Effector CD4-positive, alpha-beta T cell (primary cell): ENCODE results near the gene TMEM120B.
"Not testable (repeated sequence)": the region's sequence is repeated elsewhere in the genome, so short reads cannot be mapped to it uniquely, and the experiment has no call there.

ENCODE experiments used
- DNase-seq: peaks from one replicate; pipeline ENCODE4 v3.0.0-alpha.2; 2020

Gene TMEM120B

GRCh38 chr12:121709478-121709961 is 3.0 kb upstream of the TMEM120B start:
- no peak for DNase-seq

DNA sequence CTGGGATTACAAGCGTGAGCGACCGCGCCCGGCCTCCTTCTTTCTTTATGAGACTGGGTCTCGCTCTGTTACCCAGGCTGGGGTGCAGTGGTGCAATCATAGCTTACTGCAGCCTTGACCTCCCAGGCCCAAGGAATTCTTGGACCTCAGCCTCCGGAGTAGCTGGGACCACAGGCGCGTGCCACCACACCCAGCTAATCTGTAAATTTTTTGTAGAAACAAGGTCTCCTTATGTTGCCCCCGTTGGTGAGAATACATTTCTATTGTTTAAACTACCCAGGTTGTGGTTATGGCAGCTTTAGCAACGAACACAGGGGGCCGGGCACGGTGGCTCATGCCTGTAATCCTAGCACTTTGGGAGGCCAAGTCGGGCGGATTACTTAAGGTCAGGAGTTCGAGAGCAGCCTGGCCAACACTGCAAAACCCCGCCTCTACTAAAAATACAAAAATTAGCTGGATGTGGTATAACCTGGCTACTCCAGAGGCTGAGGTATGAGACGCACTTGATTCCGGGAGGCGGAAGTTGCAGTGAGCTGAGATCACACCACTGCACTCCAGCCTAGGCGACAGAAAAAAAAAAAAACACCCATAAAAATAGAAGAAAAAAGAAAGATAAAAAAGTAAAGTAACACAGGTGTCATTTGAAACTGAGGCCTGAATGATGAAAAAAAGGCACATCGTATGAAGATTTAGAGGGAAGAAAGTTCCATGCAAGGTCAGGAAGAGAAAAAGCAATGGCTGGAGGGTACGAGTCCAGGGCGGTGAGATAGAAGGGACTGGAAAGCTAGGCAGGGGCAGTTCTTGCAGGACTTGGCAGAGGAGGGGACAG is 977 bp upstream of the TMEM120B start:
- DNase-seq = no peak

DNA sequence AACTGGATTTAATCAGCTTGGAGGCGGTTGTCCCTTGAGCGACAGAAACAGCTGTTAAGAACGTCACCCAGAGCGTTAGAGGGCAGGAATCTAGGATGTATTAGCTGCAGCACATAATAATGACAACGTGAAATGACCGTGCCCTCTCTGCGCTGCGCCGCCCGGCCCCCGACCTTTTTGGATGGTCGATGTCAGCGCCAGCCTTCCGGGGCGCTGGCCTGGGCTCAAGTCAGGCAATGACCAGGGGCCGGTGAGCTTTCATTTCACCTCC is 427 bp upstream of the TMEM120B start:
- DNase-seq = no peak

DNA sequence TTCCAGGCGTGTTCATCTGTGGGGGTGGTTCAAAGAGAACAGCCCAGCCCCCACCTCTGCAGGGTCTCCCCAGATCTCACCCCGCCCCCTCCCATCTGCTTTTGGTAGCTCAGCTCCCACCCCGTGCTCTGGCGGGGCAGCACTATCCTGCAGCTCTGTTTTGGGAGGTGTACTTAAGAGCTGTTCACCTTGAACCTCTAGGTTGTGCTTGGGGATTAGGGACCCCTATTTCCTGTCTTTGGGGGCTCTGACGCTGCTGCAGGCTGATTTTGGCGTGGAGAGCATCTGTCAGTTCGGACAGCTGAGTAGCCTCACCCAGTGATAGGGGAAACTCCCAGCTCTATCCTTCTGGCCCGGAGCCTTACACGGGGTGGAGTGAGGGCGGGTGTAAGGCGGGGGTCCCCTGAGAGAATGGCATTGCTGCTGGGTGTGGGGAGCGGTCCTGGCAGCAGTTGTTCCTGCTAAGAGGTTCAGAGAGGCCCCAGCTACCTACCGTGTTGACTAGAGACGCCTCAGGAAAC is 765 bp downstream of the TMEM120B start:
- DNase-seq = no peak

DNA sequence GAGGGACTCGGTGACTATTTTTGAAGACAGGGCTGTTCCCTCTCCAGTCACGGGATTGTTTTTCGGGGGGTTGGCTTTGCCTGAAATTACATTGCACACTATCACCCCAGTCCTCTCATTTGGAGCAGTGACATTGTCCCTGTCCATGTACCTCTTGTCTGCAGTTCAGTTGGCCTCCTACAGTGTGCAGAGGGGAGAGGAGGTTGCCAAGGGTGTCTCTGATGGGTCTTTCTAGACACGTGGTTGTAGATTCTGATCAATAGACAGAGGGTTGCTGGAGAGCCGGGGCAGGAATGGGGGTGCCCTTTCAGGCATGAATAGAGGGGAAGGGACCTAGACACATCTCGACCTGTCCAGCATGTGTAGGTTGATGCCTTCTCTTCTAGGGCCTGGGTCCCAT is 1.2 kb downstream of the TMEM120B start:
- DNase-seq = no peak

GRCh38 chr12:121715055-121715454 is 2.5 kb downstream of the TMEM120B start:
- DNase-seq = not testable (repeated sequence)

- DNase-seq = no peak
Observed at GRCh38 chr12:121715862-121716435, 3.4 kb downstream of the TMEM120B start.

- no peak for DNase-seq
Observed at GRCh38 chr12:121717041-121717699, 4.6 kb downstream of the TMEM120B start.

DNA sequence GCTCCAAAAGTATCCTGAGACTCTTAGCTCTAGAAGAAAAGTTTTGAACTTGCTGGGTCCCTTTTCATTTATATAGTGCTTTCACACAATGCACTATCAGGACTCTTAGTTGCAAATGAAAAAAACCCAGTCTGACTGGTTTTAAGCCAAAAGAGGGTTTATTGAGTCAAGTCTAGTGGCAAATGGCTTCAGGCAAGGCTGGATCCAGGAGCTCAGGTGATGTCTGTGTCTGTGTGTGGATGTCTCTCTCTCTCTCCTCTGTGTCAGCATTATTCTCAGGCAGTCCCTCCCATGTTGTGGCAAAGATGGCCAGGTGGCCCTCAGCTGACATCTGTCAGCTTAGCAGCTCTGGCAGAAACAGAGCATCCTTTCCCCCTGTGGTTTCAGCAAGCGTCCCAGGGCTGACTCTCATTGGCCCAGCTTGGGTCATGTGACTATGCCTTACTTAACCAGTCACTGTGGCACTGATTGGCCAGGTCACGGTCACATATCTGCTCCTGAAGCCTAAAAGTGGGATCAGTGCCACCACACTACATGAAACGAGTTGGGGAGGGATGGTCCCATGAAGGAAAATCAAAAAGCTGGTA is 6.2 kb downstream of the TMEM120B start:
- DNase-seq = no peak

DNA sequence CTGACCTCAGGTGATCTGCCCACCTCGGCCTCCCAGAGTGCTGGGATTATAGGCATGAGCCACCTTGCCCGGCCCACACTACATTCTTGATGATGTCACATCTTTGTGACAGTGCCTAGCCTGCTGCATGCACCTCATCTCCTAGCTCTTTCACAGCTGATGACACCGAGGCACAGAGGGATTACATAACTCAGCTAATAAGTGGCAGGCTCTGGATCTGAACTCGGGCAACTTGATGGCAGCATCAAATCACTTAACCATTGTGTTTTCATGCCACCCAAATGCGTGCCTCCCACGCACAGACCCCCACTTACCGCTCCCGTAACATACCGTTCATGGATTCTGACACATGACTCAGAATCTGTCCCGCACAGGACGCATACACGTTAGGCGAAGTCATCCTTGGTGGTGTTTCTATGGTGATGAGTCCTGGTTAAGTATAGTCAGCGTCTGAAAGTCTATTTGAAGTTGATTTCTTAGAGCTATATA is 7.4 kb downstream of the TMEM120B start:
- no peak for DNase-seq

GRCh38 chr12:121720762-121721161 is 8.2 kb downstream of the TMEM120B start:
- no peak for DNase-seq

- DNase-seq = no peak
Observed at GRCh38 chr12:121722511-121722910, 10.0 kb downstream of the TMEM120B start.

GRCh38 chr12:121723200-121723599 is 10.6 kb downstream of the TMEM120B start:
- DNase-seq = no peak

- DNase-seq = no peak
Observed at GRCh38 chr12:121724925-121725324, 12.4 kb downstream of the TMEM120B start.

- DNase-seq = no peak
Observed at GRCh38 chr12:121725423-121725822, 12.9 kb downstream of the TMEM120B start.

DNA sequence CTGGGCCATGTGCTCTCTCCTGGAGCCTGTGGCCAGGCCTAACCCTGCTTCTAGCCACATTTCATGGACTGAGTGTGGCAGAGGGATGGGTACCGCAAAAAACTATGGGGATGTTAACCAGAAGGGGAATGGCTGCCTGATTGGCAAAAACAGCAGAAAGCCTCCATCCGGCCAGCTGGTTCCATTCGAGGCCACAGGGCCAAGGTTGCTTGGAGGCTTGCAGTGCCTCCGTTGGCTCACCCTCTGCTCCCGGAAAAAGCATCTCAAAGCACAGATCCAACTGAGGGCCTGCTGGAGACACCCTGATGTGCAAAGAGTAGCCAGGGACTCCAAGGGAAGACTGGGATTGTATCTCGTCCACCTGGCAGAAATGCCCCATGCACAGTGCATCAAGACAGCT is 16.5 kb downstream of the TMEM120B start:
- no peak for DNase-seq

- DNase-seq = no peak
Observed at GRCh38 chr12:121731473-121731872, 18.9 kb downstream of the TMEM120B start.

DNA sequence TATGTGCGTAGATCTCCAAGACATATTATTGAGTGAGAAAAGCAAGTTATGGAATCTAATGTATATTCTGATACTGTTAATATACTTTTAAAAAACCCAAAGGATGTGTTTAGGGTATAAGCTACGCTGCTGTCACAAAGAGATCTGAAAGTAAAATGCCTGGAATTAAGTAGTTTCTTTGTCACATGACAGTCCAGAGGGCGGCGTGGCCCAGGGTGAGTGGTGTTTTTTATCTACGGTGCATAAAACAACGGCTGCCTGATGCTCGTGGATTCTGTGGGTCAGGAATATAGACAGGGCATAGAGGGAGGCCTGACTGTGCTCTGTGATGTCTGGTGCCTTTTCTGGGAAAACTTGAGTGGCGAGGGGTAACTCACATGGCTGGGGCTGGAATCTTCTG is 21.3 kb downstream of the TMEM120B start:
- no peak for DNase-seq

DNA sequence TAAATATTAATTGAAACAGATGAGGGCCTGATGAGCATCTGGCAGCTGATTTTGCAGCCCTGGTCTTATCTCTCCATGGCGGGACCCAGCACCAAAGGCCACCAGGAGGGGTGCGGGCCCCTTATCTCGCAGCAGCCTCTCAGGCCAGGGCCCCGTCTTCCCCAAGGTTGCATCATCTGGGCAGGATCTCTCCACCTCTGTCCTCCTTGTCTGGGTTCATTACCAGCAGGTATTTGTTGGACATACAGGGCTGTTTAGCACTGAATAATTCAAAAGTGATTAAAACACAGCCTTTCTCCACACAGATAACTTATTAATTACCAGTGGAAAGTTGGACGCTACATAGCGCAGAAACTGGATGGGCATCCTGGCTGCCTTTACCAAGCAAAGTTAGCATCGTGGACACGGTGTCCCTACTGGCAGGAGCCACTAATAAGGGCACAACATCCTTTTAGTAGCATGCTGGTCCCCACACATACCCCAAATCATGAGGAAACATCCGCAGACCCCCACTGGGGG is 25.8 kb downstream of the TMEM120B start:
- no peak for DNase-seq

DNA sequence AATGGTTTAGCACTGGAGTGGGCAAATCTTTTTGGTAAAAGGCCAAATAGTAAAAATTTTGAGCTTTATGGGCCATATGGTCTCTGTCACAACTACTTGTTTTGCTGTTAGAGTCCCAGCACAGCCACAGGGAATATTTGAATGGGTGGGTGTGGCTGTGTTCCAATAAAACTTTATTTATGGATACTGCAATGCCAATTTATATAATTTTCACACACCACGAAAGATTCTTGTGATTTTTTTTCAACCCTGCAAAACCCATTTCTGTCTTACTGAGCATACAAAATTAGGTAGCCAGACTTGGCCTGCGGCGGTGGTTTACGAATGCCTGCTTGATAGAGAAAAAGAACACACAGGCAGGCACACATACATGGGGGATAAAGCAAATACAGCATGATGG is 28.3 kb downstream of the TMEM120B start:
- DNase-seq = no peak

DNA sequence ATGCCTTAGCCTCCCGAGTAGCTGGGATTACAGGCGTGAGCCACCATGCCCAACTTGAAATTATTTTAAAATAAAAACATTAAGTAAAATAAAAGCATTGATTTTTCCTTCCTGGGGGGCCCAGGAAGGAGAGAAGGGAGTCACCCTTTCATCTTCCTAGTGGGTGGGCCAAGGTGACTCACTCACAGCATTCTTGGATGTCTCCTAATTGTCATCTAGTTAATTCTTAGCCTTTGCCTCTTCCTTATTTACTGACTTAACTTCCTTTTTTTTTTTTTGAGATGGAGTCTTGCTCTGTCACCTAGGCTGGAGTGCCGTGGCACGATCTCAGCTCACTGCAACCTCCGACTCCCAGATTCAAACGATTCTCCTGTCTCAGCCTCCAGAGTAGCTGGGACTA is 29.2 kb downstream of the TMEM120B start:
- DNase-seq = no peak

- not testable (repeated sequence) for DNase-seq
Observed at GRCh38 chr12:121745545-121745944, 33.0 kb downstream of the TMEM120B start.

DNA sequence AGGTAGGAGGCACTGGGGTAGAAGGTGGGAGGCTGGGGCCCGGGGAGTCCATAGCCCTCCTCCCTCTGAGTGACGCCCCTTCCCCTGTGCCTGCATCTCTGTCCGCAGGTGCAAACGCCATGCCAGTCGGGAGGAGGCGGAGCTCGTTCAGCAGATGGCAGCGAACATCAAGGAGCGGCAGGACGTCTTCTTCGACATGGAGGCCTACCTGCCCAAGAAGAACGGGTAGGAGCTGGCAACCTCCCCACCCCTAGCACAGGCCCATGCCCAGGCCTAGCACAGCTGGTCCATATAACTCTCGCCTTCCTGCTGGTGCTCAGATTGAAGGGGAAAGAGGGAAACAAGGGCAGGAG is 35.6 kb downstream of the TMEM120B start:
- DNase-seq = no peak
